ENCODE data around the gene TRAF1. TPM values are rescaled to one million over a fixed set of nuclear protein-coding genes. Genes with fewer than 3 reads are reported as not detected.

TRAF1 gene
- total RNA-seq, 1 experiment from 2014 or later = 1.8 TPM

DNA sequence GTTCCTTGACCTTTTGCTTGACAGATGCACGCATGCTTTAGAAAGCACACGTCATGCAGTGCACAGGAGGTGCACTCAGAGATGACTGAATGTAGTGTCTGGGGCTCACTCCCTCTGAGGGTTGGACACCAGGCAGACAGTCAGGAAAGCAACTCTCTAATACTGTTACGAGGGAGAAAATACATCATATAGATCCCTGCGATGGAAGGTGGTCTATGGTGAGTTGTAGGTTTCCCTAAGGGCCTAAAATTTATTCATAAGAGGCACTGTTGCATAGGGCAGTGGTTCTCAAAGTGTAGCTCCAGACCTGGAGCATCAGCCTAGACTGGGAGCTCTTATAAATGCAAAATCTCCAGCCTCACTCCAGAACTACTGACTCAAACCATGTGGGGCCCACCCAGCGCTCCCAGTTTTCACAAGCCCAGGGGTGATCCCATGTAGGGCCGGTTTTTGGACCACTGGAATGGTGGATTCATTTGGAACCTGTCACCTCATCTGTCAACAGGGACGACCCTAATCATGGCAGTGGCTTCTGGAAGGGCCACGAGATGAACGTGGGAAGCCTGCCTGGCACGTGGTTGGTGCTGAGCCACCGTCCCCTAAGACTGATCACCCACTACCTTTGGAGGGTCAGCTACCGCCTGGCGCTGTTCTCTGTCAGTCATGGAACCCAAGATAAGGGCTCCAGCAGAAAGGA is 32.8 kb downstream of the TRAF1 start (continued):
- TF ChIP-seq, protein P1, sequence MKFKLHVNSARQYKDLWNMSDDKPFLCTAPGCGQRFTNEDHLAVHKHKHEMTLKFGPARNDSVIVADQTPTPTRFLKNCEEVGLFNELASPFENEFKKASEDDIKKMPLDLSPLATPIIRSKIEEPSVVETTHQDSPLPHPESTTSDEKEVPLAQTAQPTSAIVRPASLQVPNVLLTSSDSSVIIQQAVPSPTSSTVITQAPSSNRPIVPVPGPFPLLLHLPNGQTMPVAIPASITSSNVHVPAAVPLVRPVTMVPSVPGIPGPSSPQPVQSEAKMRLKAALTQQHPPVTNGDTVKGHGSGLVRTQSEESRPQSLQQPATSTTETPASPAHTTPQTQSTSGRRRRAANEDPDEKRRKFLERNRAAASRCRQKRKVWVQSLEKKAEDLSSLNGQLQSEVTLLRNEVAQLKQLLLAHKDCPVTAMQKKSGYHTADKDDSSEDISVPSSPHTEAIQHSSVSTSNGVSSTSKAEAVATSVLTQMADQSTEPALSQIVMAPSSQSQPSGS (CRISPR knock-in tag; IDR thresholded peaks at IDR 0.05; ENCODE audit: borderline replicate concordance, low read depth) = no peak
- TF ChIP-seq, protein P2, sequence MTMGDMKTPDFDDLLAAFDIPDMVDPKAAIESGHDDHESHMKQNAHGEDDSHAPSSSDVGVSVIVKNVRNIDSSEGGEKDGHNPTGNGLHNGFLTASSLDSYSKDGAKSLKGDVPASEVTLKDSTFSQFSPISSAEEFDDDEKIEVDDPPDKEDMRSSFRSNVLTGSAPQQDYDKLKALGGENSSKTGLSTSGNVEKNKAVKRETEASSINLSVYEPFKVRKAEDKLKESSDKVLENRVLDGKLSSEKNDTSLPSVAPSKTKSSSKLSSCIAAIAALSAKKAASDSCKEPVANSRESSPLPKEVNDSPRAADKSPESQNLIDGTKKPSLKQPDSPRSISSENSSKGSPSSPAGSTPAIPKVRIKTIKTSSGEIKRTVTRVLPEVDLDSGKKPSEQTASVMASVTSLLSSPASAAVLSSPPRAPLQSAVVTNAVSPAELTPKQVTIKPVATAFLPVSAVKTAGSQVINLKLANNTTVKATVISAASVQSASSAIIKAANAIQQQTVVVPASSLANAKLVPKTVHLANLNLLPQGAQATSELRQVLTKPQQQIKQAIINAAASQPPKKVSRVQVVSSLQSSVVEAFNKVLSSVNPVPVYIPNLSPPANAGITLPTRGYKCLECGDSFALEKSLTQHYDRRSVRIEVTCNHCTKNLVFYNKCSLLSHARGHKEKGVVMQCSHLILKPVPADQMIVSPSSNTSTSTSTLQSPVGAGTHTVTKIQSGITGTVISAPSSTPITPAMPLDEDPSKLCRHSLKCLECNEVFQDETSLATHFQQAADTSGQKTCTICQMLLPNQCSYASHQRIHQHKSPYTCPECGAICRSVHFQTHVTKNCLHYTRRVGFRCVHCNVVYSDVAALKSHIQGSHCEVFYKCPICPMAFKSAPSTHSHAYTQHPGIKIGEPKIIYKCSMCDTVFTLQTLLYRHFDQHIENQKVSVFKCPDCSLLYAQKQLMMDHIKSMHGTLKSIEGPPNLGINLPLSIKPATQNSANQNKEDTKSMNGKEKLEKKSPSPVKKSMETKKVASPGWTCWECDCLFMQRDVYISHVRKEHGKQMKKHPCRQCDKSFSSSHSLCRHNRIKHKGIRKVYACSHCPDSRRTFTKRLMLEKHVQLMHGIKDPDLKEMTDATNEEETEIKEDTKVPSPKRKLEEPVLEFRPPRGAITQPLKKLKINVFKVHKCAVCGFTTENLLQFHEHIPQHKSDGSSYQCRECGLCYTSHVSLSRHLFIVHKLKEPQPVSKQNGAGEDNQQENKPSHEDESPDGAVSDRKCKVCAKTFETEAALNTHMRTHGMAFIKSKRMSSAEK (CRISPR knock-in tag; IDR thresholded peaks at IDR 0.05; ENCODE audit: borderline replicate concordance) = no peak
- TF ChIP-seq, protein P3, sequence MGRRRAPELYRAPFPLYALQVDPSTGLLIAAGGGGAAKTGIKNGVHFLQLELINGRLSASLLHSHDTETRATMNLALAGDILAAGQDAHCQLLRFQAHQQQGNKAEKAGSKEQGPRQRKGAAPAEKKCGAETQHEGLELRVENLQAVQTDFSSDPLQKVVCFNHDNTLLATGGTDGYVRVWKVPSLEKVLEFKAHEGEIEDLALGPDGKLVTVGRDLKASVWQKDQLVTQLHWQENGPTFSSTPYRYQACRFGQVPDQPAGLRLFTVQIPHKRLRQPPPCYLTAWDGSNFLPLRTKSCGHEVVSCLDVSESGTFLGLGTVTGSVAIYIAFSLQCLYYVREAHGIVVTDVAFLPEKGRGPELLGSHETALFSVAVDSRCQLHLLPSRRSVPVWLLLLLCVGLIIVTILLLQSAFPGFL (CRISPR knock-in tag; IDR thresholded peaks at IDR 0.05; ENCODE audit: borderline replicate concordance) = no peak
- TF ChIP-seq, protein P4, sequence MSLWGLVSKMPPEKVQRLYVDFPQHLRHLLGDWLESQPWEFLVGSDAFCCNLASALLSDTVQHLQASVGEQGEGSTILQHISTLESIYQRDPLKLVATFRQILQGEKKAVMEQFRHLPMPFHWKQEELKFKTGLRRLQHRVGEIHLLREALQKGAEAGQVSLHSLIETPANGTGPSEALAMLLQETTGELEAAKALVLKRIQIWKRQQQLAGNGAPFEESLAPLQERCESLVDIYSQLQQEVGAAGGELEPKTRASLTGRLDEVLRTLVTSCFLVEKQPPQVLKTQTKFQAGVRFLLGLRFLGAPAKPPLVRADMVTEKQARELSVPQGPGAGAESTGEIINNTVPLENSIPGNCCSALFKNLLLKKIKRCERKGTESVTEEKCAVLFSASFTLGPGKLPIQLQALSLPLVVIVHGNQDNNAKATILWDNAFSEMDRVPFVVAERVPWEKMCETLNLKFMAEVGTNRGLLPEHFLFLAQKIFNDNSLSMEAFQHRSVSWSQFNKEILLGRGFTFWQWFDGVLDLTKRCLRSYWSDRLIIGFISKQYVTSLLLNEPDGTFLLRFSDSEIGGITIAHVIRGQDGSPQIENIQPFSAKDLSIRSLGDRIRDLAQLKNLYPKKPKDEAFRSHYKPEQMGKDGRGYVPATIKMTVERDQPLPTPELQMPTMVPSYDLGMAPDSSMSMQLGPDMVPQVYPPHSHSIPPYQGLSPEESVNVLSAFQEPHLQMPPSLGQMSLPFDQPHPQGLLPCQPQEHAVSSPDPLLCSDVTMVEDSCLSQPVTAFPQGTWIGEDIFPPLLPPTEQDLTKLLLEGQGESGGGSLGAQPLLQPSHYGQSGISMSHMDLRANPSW (CRISPR knock-in tag; conservative IDR thresholded peaks at IDR 0.05; ENCODE audit: low read depth) = no peak
- no peak for TF ChIP-seq MXD4 (CRISPR knock-in tag; IDR thresholded peaks at IDR 0.05; ENCODE audit: borderline replicate concordance)
- TF ChIP-seq ZNF121 (CRISPR knock-in tag; IDR thresholded peaks at IDR 0.05) = no peak
- no peak for TF ChIP-seq GTF2I (CRISPR knock-in tag; conservative IDR thresholded peaks at IDR 0.05)
- no peak for TF ChIP-seq ESRRA (CRISPR knock-in tag; IDR thresholded peaks at IDR 0.05; ENCODE audit: borderline replicate concordance)
- TF ChIP-seq ZNF416 (CRISPR knock-in tag; IDR thresholded peaks at IDR 0.05) = no peak
- TF ChIP-seq CBFB (CRISPR knock-in tag; IDR thresholded peaks at IDR 0.05; ENCODE audit: low read depth) = no peak

DNA sequence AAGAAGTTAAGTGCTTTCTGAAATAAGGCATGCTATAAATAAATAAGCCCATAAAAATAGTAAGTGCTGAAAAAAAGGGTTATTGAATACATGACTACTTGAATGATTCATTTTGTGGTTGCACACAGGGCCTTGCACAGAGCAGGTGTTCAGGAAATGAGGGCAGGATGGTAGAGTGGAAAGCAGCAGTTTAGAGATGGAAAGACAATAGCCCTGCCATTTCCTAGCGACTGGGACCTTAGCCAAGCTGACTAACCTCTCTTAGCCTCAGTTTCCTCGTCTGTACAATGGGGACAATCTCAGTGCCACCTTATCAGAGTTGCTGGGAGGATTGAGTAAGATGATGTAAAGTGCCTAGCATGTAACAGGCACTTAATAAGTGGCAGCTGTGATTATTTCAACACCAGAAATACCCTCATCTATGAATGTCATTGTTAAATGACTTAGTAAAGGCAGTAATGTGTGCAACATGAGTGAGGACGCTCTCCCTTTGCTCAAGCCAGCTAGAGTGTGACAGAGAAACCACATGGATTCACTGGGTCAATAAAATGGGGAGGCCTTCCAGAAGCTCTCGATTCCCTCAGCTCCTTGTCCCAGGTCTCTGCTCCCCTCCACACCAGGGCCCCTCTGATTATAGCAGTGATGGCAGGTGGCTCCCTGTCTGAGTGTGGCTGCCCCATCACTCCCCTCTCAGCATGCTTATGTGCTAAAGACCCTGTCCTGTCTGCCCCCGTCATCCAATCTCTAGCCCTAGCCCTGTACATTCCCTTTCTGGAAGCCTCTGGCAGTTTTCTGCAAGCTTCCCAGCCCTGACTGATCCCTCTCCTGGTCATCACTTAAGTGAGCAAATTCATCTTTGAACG is 33.6 kb downstream of the TRAF1 start:
- ChIA-PET POLR2A (no interaction called here), CTCF (interaction anchor here (0.9 to 1.0 kb wide), 2 partner anchors 20 to 44 kb away, joined by 3 to 4 read pairs; no protein-coding TSS in a partner anchor)
- Mint-ChIP-seq H3K27ac (no peak overlapping the region), H3K4me1 (peaks cover 21% of the 10 kb centered on the region), H3K27me3 (ENCODE audit: low read depth) (peaks cover 38% of the 10 kb centered on the region), H3K36me3 (no peaks in the 10 kb centered on the region), H3K4me3 (no peak overlapping the region), H3K9me3 (no peaks in the 10 kb centered on the region)
- DNase-seq (ENCODE audit: low spot score) (no peak), ATAC-seq (no peak)
- 0 out of 2 replicates have a peak, but pooled peaks have one; percentile 21 for TF ChIP-seq JAZF1 (CRISPR knock-in tag; IDR thresholded peaks at IDR 0.05)
- no peak for TF ChIP-seq NFYB (CRISPR knock-in tag; conservative IDR thresholded peaks at IDR 0.05; ENCODE audit: low read depth)

Data from WTC11 (cell line).